Colonic mucosa (tissue), 4 donors: Measurements from ENCODE around the gene WNT7A. TPM values are rescaled to one million over a fixed set of nuclear protein-coding genes. Genes with fewer than 3 reads are reported as not detected.

Source experiments
- DNase-seq: peaks from one replicate; pipeline ENCODE4 v3.0.0-alpha.2; 2020
- H3K27ac ChIP-seq: fragments of 200-600 bp; one replicate; pipeline ENCODE4 v1.8.0; 2021
- H3K27me3 ChIP-seq: fragments of 200-600 bp; one replicate; pipeline ENCODE4 v1.8.0; 2021
- H3K36me3 ChIP-seq: fragments of 200-600 bp; one replicate; pipeline ENCODE4 v1.8.0; 2021
- H3K4me1 ChIP-seq: fragments of 200-600 bp; one replicate; pipeline ENCODE4 v1.8.0; 2021; ENCODE audit warnings: mild to moderate bottlenecking
- H3K4me3 ChIP-seq: fragments of 200-600 bp; one replicate; pipeline ENCODE4 v1.8.0; 2021
- H3K9ac ChIP-seq, 2 donors: one replicate each; pipeline ENCODE4 v1.7.0; 2013; ENCODE audit warnings: control low read depth in 2 of 2, low read depth in 2 of 2, low read length in 2 of 2
- H3K9me3 ChIP-seq: fragments of 200-600 bp; one replicate; pipeline ENCODE4 v1.8.0; 2021
- CTCF ChIP-seq: fragments of 200-600 bp; IDR thresholded peaks from one replicate; pipeline ENCODE4 v1.8.0; 2022; ENCODE audit warnings: antibody characterized with exemption, mild to moderate bottlenecking
- intact Hi-C: fragments of 100-400 bp; cut with DNase I; formaldehyde crosslinking; loops from one replicate; pipeline ENCODE4 v1.14.1; 2022
- total RNA-seq, 2 donors: library from RNA; stranded (reverse); fragmentation: NEBNext Ultra II Directional in 1 of 2; extraction: Animal tissue kit (Norgen Biotek cat#: 25700) in 1 of 2; gene quantifications; one replicate each; pipeline ENCODE4 v1.2.1, GENCODE V29; 2021
- donor health status: healthy.
- donor health status: DM: no; HTN: no; CAD: no.
- donor health status: DM: no; HTN: no; CAD: no.

The WNT7A gene
- total RNA-seq, 2 donors from 2014 or later = not detected

- intact Hi-C loops = no loop called here
- no peaks in the 10 kb centered on the region for H3K4me1 ChIP-seq
- H3K36me3 ChIP-seq = no peaks in the 10 kb centered on the region
- DNase-seq = no peak
- peaks cover 11% of the 10 kb centered on the region for H3K9me3 ChIP-seq
- no peaks in the 10 kb centered on the region for H3K27me3 ChIP-seq
- no peak overlapping the region for H3K9ac ChIP-seq
- TF ChIP-seq CTCF = no peak
- no peak overlapping the region for H3K4me3 ChIP-seq
- H3K27ac ChIP-seq = no peak overlapping the region
These were observed 61.0 kb downstream of the WNT7A start for GRCh38 chr3:13818919-13819318.

- no peaks in the 10 kb centered on the region for H3K27me3 ChIP-seq
- no peaks in the 10 kb centered on the region for H3K4me1 ChIP-seq
These were observed 64.7 kb downstream of the WNT7A start for GRCh38 chr3:13815088-13815683.

GRCh38 chr3:13812034-13812471 lies 67.8 kb downstream of the WNT7A start:
- H3K4me3 ChIP-seq = no peak overlapping the region
- H3K4me1 ChIP-seq = no peaks in the 10 kb centered on the region
- intact Hi-C loops = no loop called here
- H3K9me3 ChIP-seq = peaks cover 11% of the 10 kb centered on the region
- no peak for TF ChIP-seq CTCF
- H3K27me3 ChIP-seq = no peaks in the 10 kb centered on the region
- H3K9ac ChIP-seq = no peak overlapping the region
- no peaks in the 10 kb centered on the region for H3K36me3 ChIP-seq
- DNase-seq = no peak
- H3K27ac ChIP-seq = no peak overlapping the region

More at GRCh38 chr3:13815088-13815683, 64.7 kb downstream of the WNT7A start:
- no peak for TF ChIP-seq CTCF
- intact Hi-C loops = no loop called here
- H3K36me3 ChIP-seq = no peaks in the 10 kb centered on the region
- no peak overlapping the region for H3K9ac ChIP-seq
- H3K9me3 ChIP-seq = peaks cover 11% of the 10 kb centered on the region
- H3K4me3 ChIP-seq = no peak overlapping the region
- no peak overlapping the region for H3K27ac ChIP-seq
- DNase-seq = no peak

- intact Hi-C loops = no loop called here
- no peaks in the 10 kb centered on the region for H3K36me3 ChIP-seq
- H3K9me3 ChIP-seq = peaks cover 11% of the 10 kb centered on the region
- H3K9ac ChIP-seq = no peak overlapping the region
- no peak overlapping the region for H3K4me3 ChIP-seq
- no peaks in the 10 kb centered on the region for H3K27me3 ChIP-seq
- no peak for TF ChIP-seq CTCF
- DNase-seq = no peak
- H3K4me1 ChIP-seq = no peaks in the 10 kb centered on the region
- no peak overlapping the region for H3K27ac ChIP-seq
These were observed 68.3 kb downstream of the WNT7A start for GRCh38 chr3:13811614-13812013.

- Histone ChIP-seq H3K27me3 (no peaks in the 10 kb centered on the region), H3K4me3 (no peak overlapping the region), H3K9me3 (no peaks in the 10 kb centered on the region), H3K36me3 (no peaks in the 10 kb centered on the region), H3K9ac (no peak overlapping the region), H3K4me1 (no peaks in the 10 kb centered on the region), H3K27ac (no peak overlapping the region)
- no peak for DNase-seq
- TF ChIP-seq CTCF = no peak
- intact Hi-C loops = no loop called here
These were observed 71.3 kb downstream of the WNT7A start for GRCh38 chr3:13808550-13808949.
